Measurements from ENCODE around the gene PRRG4. TPM values are rescaled to one million over a fixed set of nuclear protein-coding genes. Genes with fewer than 3 reads are reported as not detected.
"Not testable (repeated sequence)": the region's sequence is repeated elsewhere in the genome, so short reads cannot be mapped to it uniquely, and the experiment has no call there.

Gene PRRG4
- total RNA-seq: 12.2 TPM

- ATAC-seq: peak; percentile 94
- DNase-seq (ENCODE audit: low spot score): peak; percentile 90
Measured at GRCh38 chr11:32829680-32830412, at the start of gene PRRG4. Gene PRRG4 (plus strand): TSS chr11:32829927. CDS start chr11:32830530, 603 bp downstream.

GRCh38 chr11:32780839-32781238, 48.9 kb upstream of the PRRG4 start:
- DNase-seq (ENCODE audit: low spot score); ATAC-seq: not testable (repeated sequence)

GRCh38 chr11:32781721-32782120, 48.0 kb upstream of the PRRG4 start:
- no peak for ATAC-seq

GRCh38 chr11:32785262-32785661, 44.5 kb upstream of the PRRG4 start:
- ATAC-seq (no peak), DNase-seq (ENCODE audit: low spot score) (no peak)

More at GRCh38 chr11:32781721-32782120, 48.0 kb upstream of the PRRG4 start:
- no peak for DNase-seq (ENCODE audit: low spot score)

GRCh38 chr11:32786811-32787210, 42.9 kb upstream of the PRRG4 start:
- DNase-seq (ENCODE audit: low spot score) (no peak), ATAC-seq (no peak)

GRCh38 chr11:32790916-32791315, 38.8 kb upstream of the PRRG4 start:
- no peak for ATAC-seq
- no peak for DNase-seq (ENCODE audit: low spot score)

- ATAC-seq (peak; percentile 70), DNase-seq (ENCODE audit: low spot score) (no peak)
Measured at GRCh38 chr11:32792111-32792947, 37.4 kb upstream of the PRRG4 start.

GRCh38 chr11:32792948-32793475, 36.7 kb upstream of the PRRG4 start:
- DNase-seq (ENCODE audit: low spot score) (peak; percentile 59), ATAC-seq (peak; percentile 99)

- ATAC-seq (no peak), DNase-seq (ENCODE audit: low spot score) (no peak)
Measured at GRCh38 chr11:32794439-32794838, 35.3 kb upstream of the PRRG4 start, which contains the start of gene CCDC73. Gene CCDC73 (minus strand): TSS chr11:32794662. CDS start chr11:32760243, 34,419 bp downstream.

- ATAC-seq (no peak), DNase-seq (ENCODE audit: low spot score) (no peak)
Measured at GRCh38 chr11:32796425-32796824, 33.3 kb upstream of the PRRG4 start.

GRCh38 chr11:32809313-32809712, 20.4 kb upstream of the PRRG4 start:
- DNase-seq (ENCODE audit: low spot score) (peak; percentile 70), ATAC-seq (peak; percentile 100)

GRCh38 chr11:32817181-32817851, 12.4 kb upstream of the PRRG4 start:
- DNase-seq (ENCODE audit: low spot score) (no peak), ATAC-seq (no peak)

- DNase-seq (ENCODE audit: low spot score) (no peak), ATAC-seq (peak; percentile 70)
Measured at GRCh38 chr11:32817852-32818183, 11.9 kb upstream of the PRRG4 start.

- ATAC-seq (no peak), DNase-seq (ENCODE audit: low spot score) (no peak)
Measured at GRCh38 chr11:32819187-32819586, 10.5 kb upstream of the PRRG4 start.

- ATAC-seq (no peak), DNase-seq (ENCODE audit: low spot score) (no peak)
Measured at GRCh38 chr11:32820497-32820896, 9.2 kb upstream of the PRRG4 start.

GRCh38 chr11:32821517-32821916, 8.2 kb upstream of the PRRG4 start:
- no peak for ATAC-seq
- no peak for DNase-seq (ENCODE audit: low spot score)

- no peak for ATAC-seq
Measured at GRCh38 chr11:32821917-32822560, 7.7 kb upstream of the PRRG4 start.

GRCh38 chr11:32823617-32824016, 6.1 kb upstream of the PRRG4 start:
- DNase-seq (ENCODE audit: low spot score); ATAC-seq: not testable (repeated sequence)

More at GRCh38 chr11:32821917-32822560, 7.7 kb upstream of the PRRG4 start:
- DNase-seq (ENCODE audit: low spot score): no peak

- ATAC-seq (no peak), DNase-seq (ENCODE audit: low spot score) (no peak)
Measured at GRCh38 chr11:32826113-32826512, 3.6 kb upstream of the PRRG4 start.

- ATAC-seq: no peak
- DNase-seq (ENCODE audit: low spot score): no peak
Measured at GRCh38 chr11:32827276-32827675, 2.5 kb upstream of the PRRG4 start.

Measured in left lobe of liver (tissue), 2 donors.